T-helper 9 cell (primary cell): Measurements from ENCODE around the gene BMP8B.
"Not testable (repeated sequence)": the region's sequence is repeated elsewhere in the genome, so short reads cannot be mapped to it uniquely, and the experiment has no call there.

ENCODE experiments used
- DNase-seq: peaks from one replicate; pipeline ENCODE4 v3.0.0-alpha.2; 2020

BMP8B gene

GRCh38 chr1:39777306-39777705 lies 11.4 kb downstream of the BMP8B start:
- no peak for DNase-seq

GRCh38 chr1:39776886-39777285 lies 11.8 kb downstream of the BMP8B start:
- no peak for DNase-seq

DNA sequence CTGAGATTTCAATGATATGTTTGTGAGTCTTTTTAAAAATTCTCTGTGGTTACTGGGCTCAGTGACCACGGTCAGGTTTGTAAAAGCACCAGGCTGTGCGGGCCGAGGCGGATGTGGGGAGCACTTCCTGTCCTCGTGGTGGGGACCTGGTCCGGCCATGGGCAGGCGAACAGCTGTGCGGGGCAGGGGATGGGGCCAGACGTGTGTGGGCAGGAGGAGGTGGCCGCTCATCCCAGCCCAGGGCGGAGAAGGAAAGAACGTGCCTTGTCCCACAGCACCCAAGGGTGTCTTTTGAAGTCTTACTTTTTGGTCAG lies 12.3 kb downstream of the BMP8B start:
- no peak for DNase-seq

DNA sequence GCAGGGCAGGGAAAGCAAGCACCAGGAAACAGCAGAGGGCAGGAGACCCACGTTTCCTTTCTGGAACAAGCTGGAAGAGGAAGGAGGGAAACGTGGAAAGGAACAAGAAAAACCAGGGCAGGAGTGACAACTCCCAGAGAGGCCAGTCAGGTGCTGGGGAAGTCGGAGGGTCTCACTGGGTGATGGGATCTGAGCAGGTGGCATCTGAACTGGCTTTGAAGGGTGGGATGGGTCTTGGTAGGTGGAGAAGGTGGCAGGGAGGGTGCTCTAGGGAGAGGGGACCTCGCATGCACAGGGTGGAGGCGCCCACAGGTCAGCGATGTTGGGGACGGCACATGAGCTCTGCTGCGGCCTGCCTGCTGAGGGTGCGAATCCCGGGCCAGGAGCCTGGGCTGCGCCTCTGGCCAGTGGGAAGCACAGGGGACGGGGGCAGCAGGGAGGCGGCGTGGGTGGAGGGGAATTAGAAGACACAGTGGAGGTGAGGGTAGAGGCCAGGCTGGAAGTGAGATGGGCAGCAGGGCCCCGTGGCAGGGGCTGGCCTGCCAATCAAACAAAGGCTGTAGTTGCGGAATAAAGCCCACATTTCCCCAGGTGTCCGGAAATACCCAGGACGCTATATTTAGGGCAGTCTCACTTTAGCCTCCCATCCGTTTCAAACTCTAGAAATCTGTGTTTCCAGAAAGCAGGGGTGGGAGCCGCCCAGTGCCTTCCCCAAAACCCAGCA lies 12.8 kb downstream of the BMP8B start:
- DNase-seq = not testable (repeated sequence)

DNA sequence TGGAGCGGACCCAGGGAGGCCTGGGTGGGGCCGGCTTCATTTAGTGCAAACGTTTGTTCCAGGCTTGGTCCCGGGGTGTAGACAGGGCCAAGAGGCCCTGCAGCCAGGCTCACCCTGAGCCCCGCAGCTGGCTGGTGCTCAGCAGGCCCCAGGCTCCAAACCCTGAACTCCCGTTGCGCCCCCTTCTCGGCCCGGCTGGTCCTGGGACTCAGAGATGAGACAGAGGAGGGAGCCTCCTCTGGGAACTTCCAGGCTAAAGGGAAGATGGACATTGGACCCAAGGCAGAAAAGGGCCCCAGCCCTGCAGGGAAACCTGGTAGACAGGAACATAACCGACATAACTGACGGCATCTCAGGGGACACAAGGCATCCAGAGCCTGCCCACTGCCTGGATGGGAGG lies 13.5 kb downstream of the BMP8B start:
- not testable (repeated sequence) for DNase-seq

DNA sequence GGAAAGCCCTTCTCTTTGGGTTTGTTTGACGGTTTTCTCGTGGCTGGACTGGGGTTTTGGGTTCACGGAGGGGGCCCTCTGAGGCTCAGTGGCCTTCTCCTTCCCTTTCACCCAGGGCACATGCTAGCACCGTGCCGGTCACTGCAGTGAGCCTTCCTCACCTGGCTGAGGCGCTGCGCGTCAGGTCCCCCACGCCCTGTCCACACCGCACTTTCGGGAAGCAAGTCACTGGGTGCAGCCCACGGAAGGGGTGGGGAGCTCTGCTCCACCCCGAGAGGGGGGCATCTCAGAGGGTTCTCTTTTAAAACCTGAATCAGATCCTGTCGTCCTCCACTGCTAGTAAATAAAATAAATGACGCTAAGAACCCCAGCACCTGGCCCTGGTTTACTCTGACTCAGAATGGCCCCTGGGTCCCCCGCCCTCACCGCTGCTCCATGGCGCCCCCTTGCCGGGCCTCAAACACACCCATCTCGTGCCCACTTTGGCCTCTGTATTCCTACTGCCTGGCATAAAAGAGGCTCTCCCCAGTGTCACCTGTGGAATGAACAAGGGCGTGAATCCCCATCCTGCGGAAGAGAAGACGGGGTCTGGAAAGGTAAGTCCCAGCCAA lies 15.2 kb downstream of the BMP8B start:
- DNase-seq = not testable (repeated sequence)

- not testable (repeated sequence) for DNase-seq
These were observed 17.6 kb downstream of the BMP8B start, which contains the start of gene OXCT2 for GRCh38 chr1:39771022-39771532. OXCT2 (minus strand) TSS chr1:39771348; CDS start chr1:39771255, 93 bp downstream.

DNA sequence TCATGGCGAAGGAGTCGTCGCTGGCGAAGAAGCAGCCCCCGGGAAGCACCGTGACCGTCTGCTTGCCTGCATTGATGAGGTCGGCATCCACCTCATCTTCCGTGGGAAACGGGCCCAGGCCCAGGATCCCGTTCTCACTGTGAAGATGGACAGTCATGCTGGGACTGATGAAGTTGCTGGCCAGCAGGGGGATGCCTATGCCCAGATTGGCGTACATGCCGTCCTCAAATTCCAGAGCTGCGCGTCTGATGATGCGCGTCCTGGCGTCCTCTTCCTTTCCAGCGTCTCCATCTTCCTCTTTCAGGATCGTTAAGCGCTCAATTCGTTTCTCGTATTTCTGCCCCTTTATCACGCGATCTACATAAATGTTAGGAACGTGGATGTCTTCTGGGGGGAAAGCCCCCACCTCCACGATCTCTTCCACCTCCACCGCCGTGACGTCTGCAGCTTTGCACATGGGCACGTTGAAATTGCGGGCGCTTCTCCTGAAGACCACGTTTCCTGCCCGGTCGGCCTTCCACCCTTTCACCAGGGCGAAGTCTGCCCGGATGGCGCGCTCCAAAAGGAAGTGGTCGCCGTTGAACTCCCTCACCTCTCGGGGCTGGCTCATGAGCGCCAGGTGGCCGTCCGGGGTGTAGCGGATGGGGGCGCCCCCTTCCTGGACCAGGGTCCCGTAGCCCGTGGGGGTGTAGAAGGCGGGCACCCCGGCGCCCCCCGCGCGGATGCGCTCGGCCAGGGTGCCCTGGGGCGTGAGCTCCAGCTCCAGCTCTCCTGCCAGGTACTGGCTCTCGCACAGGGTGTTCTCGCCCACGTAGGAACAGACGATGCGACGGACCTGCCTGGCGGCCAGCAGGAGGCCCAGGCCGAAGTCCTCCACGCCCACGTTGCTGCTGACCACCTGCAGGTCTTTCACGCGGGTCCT lies 18.3 kb downstream of the BMP8B start:
- DNase-seq = not testable (repeated sequence)

DNA sequence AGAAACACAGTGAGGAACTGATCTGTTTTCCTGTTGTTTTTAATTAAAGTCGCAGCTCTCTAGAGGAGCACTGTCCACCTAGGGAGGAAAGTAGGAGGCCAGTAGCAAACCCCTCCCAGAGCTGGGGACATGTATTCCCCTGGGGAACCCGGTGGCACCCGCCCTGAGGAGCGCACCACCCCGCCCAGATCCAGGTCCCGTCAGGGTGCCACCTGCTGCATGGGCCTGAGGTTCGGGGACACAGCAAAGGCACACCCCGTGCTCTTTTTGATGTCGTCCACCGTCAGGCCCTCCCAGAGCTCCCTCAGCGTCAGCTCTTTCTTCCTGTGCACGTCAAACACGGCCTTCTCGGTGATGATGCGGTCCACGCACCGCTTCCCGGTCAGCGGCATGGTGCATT lies 19.2 kb downstream of the BMP8B start:
- DNase-seq = not testable (repeated sequence)

DNA sequence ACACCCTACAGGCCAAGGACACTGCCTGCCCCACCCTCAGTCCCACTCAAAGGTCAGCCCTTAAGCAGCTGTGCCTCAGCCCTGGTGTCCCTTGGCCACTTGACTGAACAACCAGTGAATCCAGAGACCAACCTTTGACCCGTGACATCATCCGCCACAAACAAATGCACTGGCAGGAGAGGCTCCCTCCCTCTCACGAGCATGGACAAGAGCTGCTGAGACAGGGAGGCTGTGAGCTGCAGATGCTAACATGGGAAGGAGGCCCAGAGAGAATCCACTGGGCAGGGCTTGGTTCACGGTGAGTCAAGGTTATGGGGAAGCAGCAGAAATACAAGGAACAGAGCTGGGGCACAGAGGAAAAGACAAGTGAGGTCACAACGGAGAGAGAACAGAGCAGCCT lies 22.2 kb downstream of the BMP8B start:
- DNase-seq = not testable (repeated sequence)

- not testable (repeated sequence) for DNase-seq
These were observed 24.2 kb downstream of the BMP8B start for GRCh38 chr1:39764512-39764911.

DNA sequence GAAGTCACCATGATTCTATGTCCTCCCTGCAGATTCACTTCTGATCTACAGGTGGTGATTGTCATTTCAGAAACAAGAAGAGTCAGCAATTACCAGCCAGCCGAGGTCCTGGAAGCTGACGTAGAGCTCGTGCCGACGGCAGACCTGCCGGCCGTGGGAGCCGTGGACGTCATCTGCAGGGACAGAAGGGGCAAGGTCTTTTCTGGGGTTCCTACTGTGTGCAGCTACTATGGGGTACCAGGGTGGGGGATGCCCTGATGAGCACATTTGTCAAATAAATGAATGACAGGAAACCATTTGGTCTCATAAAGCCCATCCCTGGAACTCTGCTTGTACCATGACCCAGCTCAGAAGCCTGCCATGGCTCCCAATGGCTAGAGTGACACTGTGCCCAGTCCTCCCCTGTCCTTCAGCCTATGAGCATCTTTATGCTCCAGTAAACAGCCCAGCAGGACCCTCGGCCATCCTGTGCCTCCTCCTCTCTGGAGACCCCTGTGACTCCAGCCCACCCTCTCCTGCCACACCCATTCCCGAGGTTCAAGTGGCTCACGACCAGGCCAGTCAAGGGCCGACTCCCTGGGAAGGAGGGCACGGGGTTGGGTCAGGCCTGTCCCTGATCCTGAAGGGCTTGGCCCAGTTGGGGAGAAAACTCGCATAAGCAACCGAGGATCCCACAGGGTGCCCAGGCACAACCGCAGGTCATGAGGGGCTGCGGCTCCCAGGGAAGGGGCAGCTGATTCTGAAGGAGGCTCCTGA lies 24.9 kb downstream of the BMP8B start:
- not testable (repeated sequence) for DNase-seq

DNA sequence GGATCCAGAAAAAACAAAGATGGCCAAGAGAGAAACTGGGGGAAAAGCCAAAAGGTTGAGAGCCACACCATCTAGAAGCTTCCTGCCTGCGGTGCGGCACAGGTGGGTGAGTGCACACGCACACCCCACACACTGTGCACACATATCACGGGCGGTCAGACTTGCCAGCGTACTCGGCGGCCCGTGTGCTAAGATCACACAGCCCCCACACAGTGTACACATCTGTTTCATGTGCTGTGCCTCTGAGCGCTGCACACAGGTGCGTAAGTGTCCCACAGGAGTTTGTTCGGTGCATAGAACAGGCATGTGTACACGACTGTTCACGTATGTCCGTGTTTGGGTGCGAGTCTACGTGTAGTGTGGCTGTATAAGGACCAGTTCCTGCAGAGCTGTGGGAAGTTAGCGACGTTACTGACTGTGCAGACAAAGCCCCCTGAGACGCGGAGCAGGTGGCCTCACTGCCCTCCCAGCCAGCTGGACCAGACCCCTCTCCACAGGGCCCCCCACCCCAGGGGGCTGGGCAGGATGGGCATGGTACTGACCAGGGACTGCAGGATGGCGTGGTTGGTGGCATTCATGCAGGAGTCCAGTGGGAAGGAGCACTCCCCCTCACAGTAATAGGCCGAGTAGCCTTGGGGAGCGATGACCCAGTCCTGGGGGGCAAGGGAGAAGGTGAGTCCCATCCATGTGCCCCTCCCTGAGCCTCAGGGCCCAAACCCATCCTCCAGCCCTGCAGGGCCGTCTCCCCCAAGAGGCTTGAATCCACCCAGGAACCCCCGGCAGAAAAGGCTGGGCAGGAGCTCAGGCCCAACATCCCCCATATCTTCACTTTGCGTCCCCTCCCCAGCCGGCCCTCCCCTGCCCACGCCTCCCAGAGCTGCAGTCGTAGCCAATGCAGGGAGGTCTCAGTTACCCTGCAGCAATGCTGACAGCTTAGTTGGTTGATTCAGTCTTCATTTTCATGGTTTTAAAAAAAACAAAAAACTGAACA lies 25.8 kb downstream of the BMP8B start:
- DNase-seq = no peak

DNA sequence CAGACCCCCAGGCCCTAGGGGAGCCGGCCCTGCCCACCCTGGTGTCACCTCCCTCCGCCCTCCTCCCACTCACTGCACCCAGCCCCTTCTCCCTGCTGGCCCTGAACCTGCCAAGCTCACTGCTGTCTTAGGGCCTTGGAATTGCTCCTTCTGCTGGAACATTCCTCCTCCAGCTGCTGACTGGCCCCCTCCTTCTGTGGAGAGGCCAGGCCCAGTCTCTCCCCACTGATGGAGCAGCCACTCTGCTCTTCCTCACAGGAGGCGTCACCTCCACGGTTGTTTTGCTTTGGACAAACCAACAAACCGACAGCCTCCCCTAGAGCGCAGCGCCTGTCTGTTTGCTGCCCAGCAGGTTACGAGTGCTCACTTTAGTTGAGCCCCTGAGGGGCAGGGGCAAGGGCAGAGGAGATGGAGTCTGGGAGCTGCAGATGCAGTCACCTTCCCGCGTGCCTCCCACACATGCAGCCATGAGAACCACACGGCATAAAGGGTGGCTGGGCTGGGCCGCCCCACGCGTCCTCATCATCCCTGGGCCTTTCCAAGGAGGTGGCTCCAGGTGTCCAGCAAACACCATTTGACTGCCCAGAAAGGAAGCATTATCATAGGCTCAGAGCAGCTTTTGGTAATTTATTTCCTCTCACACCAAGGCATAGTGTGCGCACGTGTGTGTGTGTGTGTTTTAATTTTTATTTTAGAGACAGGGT lies 27.0 kb downstream of the BMP8B start:
- DNase-seq = no peak

- DNase-seq = no peak
These were observed 27.6 kb downstream of the BMP8B start for GRCh38 chr1:39761016-39761415.

- no peak for DNase-seq
These were observed 28.3 kb downstream of the BMP8B start for GRCh38 chr1:39760074-39761008.

GRCh38 chr1:39759436-39759726 lies 29.3 kb downstream of the BMP8B start:
- no peak for DNase-seq

- no peak for DNase-seq
These were observed 29.9 kb downstream of the BMP8B start for GRCh38 chr1:39758556-39759435.

GRCh38 chr1:39757501-39757900 lies 31.2 kb downstream of the BMP8B start:
- no peak for DNase-seq
